ENCODE results near the gene ADGRL3.

- no peak for TF ChIP-seq CTCF (IDR thresholded peaks at IDR 0.05; ENCODE audit: insufficient read depth, low read depth, low read length)
- TF ChIP-seq EZH2 (IDR thresholded peaks at IDR 0.05; ENCODE audit: insufficient read depth, low read length), result no peak
Measured at GRCh38 chr4:61996943-61997342, 796.8 kb downstream of the ADGRL3 start.
